ENCODE results near the gene MIEF1.

The MIEF1 gene

DNA sequence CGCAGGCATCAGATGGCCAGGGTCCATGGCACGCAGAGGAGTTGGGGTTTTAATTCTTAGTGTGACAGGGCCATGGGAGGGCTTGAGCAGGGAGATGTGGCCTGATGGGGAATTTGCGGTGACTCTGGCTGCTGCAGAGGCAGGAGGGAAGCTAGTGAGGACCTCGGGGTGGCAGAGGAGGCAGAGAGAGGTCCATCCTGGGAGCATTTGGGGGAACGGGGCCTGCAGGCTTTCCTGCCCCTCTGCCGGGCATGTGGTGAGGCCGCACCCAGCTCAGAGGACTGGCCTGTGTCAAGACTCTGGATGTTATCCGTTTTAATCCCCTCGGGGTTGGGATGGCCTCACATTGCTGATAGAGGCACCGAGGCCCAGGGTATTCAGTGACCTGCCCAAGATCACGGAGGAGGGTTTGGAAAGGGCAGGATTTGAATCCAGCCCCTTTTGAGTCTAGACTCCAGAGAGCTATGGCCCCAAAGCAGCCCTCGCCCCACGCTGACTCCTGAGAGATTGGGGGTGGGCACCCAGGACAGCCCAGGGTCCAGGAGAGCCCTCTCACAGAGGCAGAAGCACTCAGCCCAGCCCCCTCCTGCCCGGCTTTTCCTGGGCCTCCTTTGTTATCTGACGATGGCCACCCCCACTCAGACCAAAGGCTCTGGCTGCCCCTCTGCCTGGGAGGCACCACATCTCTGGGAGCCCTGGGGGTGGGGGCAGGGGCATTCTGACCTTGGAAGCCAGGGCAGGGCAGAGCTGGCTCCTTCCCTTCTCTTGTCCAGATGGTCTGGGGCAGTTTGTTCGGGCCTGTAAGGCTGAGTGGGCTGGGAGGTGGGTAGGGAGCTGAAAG is 31.4 kb upstream of the MIEF1 start:
- DNase-seq (ENCODE audit: low read depth), result no peak

DNA sequence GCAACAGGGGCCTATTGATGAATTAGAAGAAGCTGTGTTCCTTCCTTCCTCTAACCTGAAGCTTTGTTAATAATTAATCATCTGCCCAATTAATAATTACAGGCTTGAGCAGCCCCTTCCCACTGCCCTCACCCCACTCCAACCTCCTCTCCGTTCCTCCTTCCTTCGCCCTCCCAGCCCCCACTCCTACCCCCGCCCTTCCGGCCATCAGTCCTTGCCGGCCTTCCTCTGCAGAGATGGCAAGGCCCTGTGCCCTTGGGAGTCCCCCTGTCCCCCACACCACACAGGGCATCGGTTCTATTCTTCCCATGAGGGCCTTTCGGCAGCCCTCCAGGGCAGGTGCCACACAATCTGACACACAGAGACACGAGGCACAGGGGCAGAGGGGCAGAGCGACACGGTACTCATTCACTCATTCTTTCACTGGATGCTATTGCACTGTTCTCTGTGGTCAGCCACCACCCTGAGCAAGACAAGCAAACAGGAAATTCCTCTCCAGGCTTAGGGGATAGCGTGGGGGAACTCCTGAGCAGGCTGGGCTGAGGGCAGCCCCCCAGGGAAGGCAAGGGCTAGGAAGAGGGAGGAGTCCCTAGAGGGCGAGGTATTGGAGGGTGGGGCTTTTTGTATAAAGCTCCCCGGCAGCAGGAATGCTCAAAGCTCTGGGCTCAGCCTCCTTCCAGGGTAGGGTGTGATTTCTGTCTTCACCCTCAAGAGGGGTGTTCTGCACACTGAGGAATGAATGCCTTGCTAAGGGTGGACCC is 30.5 kb upstream of the MIEF1 start:
- DNase-seq (ENCODE audit: low read depth), result no peak

DNA sequence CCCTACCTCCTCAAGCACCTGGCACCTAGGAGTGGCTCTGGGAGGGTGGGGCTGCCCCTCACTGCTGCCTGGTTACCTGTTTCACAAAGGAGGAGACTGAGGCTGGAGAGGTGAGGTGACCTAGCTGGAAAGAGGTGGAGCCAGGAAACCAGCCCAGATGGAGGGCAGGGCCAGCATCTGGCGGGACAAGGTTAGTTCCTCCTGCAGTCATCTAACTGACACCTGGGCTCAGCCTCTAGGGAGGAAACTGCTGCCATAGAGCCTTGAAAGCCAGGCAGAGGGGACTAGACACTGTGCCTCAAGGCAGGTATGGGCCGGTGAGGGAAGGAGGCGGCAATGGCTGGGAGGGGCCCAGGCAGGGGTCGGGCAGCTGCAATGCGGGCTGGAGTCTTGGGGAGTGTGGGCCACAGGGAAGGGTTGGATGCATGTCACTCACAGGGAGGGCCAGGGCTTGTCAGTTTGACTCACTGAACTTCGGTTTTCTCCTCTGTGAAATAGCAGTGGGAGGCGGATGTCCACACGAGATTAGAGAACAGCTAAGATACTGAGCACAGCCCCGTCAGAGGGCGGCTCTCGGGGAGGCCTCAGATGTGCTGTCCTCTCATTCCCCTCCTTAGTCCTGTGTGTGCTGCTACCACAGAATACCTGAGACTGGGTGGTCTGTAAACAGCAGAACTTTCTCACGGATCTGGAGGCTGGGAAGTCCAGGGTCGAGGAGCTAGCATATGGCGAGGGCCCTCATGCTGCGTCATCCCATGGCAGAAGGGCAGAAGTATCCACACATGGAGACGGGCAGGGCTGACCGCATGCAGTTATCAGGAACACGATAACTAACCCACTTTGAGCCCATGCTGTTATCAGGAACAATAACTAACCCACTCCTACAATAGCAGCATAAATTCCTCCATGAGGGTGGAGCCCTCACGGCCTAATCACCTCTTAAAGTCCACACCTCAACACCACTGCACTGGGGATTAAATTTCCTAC is 29.2 kb upstream of the MIEF1 start:
- DNase-seq (ENCODE audit: low read depth), result no peak

DNA sequence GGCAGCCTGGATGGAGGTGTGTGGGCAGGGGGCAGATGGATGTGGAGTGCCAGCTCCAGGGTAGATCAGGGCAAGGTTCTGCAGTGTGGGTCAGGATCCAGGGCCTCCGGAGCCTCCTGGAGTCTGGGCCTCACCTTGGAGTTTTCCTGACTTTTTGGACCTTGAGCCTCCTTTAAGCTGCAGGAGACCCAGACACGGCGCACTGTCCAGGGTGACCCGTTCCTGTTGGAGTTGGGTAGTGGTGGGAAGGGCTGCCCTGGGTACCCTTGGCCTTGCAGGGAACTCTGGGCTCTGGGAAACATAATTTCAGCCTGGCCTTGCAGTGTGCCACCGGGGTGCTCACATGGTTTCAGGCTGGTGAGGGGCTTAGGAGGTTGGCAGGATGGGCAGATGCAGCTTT is 28.2 kb upstream of the MIEF1 start:
- DNase-seq (ENCODE audit: low read depth), result no peak

DNA sequence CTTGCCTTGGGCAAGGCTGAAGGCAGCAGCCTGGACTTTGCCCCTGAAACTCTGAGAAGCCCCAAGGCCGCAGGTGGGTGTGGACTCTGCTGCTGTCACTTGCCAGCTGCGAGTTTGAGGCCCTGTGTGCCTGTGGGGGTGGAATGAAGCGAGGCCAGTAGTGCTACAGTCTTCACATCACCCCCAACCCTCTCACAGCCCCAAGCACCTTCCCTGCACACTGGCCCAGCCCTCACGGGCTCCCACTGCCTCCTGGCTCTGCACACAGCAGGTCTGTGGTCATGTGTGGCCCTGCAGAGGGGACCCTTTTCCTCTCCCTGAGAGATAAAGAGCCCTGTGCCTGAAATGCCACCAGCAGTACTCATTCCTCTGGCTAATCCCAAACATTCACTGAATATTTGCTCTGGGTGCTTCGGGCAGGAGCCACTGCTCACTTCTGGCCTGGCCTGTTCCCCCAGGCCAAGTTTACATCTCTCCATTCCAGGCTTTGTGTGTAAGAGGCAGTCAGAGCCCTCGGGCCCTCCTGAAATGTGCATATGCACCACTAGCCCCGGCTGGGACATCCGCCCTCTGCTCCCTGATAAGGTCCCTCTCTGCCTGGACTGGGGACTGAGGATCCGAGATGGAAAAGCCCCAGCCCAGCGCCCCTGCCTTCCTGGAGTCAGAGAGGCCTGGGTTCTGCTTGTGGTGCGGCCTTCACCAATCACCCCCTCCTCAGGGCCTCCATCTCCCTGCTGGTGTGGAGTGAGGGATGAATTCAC is 27.6 kb upstream of the MIEF1 start:
- no peak for DNase-seq (ENCODE audit: low read depth)

DNA sequence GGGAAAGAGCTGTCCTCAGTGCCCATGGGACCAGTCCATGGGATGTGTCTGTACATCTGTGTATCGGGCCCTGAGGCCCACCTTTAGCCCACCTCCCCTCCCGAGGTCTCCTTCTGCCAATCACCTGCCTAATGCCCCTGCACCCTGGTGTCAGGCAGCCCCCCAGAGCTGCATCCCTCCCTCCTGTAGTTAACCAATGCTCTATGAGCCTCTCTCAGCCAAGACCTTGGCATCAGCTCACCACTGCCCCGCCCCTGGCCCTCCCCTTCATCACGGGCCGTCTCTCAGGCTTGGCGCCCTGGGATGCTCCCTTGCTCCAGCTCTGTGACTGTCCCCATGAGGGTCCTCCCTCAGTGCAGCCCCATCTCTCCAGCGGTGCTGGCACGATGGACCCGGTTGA is 26.8 kb upstream of the MIEF1 start:
- DNase-seq (ENCODE audit: low read depth), result no peak

DNA sequence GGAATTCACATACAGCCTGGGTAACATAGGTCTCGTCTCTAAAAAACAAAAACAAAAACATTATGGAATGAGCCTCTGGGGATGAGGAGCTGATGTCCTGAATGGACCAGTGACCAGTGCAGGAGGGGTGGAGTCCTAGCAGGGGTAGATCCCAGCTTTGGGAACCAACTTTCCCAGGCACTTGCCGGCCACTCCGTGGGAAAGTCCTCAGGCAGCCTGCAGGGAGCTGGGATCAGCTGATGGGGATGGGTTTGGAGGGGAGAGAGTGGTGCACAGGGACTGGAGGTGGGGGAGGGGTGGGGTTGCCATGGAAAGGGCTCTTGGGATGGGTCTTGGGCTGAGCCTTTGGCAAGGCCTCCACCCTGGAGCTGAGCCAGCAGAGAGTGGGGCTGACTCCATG is 26.2 kb upstream of the MIEF1 start:
- DNase-seq (ENCODE audit: low read depth), result no peak

DNA sequence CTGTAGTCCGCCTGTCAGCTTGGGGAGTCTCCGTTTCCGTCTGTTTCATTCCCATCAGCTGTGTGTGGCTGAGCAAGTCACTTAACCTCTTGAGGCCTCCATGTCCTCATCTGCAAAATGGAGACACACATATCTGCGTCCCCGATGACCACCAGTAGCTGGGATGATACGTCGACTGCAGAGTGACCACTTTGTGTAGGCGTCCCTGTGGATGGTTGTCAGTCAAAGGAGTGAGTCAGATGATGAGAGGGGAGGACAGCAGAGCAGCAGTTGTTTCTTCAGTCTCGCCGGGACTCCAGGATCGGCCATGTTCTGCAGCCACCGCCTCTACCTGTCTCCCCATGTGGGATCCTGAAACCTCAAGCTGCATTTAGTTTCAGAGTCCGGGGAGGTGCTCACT is 25.4 kb upstream of the MIEF1 start:
- DNase-seq (ENCODE audit: low read depth), result no peak

DNA sequence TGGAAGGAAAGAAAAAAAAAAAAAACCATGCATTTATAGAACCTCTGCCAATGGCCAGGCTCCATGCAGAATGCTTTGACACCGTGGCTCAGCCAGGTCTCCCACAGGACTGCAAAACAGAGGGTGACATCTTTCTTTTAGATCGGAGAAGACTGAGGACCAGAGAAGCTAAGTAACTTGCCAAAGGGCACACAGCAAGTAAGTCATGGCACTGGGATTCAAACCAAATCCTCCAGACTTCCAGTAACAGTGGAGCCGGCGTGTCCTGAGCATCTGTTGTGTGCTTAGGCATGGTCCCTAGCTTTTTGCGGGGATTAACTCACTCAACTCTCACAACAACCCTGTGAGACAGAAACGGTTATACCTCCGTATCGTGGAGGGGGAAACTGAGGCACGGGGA is 24.5 kb upstream of the MIEF1 start:
- no peak for DNase-seq (ENCODE audit: low read depth)

DNA sequence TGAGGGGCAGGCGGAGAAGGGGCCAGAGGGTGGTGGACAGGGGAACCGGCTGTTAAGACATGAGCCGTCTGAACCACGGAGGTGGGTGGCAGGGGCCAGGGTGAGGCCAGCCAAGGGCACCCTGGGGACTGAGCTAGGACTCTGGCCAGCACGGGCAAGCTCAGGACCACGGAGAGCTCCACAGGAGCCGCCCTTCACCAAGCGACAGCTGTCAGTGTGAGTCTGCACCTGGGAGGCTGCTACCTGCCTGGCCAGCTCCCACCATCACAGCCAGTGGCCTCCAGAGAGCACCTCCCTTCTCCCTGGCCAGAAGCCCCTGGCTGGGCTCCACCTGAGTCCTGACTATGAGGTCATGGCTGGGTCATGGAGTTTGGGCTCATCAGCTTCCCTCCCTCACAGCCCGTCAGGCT is 23.6 kb upstream of the MIEF1 start:
- DNase-seq (ENCODE audit: low read depth), result no peak

DNA sequence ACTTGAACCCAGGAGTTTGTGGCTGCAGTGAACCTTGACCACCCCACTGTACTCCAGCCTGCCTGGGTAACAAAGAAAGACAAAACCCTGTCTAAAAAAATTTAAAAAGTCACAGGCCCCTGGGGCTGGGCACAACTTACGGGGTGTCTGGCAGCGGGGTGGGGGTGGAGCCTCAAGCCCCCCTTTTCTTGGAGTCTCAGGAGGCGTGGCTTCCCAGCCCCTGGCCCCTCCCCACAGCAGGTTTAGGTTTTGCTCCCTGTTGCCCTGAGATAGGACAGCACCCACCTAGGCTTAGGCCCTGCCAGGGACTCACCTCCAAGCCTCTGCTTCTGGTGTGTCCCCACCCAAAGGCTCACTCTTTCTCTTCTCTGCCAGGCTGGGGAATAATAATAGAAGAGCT is 22.8 kb upstream of the MIEF1 start:
- no peak for DNase-seq (ENCODE audit: low read depth)

DNA sequence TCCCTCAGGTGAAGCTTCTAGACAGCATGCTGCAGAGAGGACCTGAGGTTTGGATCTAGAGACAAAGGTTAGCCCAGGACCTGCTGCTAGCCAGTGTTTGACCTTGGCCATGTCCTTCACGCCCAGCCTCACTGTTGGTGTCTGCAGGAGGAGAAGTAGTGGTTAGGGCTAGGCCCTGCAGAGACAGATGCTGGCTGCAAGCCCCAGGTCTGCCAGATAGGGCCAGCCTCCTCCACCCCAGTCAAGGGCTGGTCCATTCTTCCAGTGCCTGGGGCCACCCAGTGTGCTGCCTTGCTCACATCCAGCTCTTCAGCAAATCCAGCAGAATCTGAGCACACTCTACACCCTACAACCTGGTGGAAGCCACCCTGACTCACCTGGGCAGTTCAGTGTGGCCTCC is 21.5 kb upstream of the MIEF1 start:
- no peak for DNase-seq (ENCODE audit: low read depth)

DNA sequence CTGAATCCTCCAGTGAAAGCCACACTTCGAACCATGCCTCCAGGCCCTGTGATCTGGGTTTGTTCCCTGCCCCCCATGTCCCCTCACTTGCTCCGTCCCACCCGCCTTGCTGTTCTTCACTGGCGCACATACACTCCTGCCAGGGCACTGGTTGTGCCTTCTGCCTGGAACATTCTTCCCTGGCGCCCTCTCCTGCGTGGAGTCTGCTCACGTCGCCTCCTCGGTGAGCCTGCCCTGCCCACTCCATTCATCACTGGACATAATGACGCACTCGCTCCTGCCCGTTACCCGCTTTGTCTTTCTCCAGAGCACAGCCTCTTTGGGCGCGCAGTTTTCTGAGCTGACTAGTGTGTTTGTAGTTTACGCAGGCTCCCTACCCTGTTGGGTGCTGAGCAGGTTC is 21.0 kb upstream of the MIEF1 start:
- no peak for DNase-seq (ENCODE audit: low read depth)

DNA sequence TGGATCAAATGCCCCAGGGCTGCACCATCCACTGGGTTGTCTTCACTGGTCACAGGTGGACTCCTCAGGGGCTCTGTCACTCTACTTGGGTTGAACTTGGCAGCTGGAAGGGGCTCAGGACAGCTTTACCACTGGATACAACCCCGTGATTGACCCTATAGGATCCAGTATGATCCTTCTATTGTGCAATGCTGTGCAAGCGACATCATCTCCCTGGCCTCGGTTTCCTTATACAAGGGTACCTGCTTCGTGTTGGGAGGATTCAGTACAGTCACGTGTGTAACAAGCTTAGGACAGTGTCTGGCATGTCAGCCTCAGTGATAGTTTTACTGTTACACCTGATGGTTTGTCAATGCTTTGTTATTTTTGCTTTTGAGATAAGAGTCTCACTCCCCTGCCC is 20.5 kb upstream of the MIEF1 start:
- DNase-seq (ENCODE audit: low read depth), result no peak

DNA sequence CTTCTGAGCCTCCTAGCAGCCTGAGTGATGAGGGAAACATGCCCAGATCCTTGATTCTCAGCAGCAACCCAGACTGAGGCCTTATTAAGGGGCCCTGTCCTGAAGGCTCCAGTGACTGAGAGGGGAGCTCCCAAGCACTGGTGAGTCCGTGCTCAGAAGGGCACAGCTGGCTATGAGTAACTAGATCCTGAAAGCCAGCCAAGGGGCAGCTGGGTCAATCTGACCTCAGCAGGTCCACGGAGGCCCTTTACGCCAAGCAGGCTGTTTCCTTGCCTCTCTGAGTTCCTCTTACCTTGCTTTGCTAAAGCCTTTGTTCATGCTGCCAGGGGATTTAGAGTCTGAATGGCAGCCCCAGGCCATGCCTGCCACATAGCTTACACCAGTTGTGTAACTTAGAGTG is 19.3 kb upstream of the MIEF1 start:
- no peak for DNase-seq (ENCODE audit: low read depth)

DNA sequence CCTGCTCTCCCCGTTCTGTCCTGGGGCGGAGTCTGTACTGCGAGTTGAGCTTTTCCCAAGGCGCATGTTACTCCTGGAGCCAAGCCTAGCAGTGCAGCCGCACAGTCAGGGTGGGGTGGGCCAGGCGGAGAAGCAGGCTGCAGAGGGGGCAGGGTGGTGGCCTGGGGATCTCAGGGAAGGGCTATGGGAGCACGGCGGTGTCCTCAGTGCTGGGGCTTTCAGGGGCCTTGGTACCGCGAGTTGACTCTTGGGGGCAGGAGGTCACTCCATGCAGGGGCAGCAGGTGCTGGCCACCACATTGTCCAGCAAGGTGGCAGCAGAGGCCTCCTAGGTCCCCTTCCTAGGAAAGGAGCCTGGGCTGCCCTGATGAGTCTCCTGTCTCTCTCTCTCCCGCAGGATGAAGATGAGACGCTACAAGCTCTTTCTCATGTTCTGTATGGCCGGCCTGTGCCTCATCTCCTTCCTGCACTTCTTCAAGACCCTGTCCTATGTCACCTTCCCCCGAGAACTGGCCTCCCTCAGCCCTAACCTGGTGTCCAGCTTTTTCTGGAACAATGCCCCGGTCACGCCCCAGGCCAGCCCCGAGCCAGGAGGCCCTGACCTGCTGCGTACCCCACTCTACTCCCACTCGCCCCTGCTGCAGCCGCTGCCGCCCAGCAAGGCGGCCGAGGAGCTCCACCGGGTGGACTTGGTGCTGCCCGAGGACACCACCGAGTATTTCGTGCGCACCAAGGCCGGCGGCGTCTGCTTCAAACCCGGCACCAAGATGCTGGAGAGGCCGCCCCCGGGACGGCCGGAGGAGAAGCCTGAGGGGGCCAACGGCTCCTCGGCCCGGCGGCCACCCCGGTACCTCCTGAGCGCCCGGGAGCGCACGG is 14.9 kb upstream of the MIEF1 start:
- no peak for DNase-seq (ENCODE audit: low read depth)

DNA sequence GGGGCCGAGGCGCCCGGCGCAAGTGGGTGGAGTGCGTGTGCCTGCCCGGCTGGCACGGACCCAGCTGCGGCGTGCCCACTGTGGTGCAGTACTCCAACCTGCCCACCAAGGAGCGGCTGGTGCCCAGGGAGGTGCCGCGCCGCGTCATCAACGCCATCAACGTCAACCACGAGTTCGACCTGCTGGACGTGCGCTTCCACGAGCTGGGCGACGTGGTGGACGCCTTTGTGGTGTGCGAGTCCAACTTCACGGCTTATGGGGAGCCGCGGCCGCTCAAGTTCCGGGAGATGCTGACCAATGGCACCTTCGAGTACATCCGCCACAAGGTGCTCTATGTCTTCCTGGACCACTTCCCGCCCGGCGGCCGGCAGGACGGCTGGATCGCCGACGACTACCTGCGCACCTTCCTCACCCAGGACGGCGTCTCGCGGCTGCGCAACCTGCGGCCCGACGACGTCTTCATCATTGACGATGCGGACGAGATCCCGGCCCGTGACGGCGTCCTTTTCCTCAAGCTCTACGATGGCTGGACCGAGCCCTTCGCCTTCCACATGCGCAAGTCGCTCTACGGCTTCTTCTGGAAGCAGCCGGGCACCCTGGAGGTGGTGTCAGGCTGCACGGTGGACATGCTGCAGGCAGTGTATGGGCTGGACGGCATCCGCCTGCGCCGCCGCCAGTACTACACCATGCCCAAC is 14.1 kb upstream of the MIEF1 start:
- no peak for DNase-seq (ENCODE audit: low read depth)

DNA sequence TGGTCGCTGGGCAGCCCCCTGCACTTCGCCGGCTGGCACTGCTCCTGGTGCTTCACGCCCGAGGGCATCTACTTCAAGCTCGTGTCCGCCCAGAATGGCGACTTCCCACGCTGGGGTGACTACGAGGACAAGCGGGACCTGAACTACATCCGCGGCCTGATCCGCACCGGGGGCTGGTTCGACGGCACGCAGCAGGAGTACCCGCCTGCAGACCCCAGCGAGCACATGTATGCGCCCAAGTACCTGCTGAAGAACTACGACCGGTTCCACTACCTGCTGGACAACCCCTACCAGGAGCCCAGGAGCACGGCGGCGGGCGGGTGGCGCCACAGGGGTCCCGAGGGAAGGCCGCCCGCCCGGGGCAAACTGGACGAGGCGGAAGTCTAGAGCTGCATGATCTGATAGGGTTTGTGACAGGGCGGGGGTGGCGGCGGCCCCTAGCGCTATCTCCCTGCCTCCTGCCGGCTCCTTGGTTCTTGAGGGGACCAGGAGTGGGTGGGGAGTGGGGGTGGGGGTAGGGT is 13.5 kb upstream of the MIEF1 start:
- no peak for DNase-seq (ENCODE audit: low read depth)

Data from non-pigmented ciliary epithelial cell (primary cell).